DMS53 (cell line): ENCODE data around the gene HECTD2.
"Not testable (repeated sequence)": the region's sequence is repeated elsewhere in the genome, so short reads cannot be mapped to it uniquely, and the experiment has no call there.

Experiments
- DNase-seq: peaks from one replicate; lab custom pipeline; 2025; lab: John Stamatoyannopoulos, UW

Gene HECTD2

GRCh38 chr10:91412354-91413087 lies 2.4 kb downstream of the HECTD2 start:
- no peak for DNase-seq

- DNase-seq: no peak
These were observed 5.7 kb downstream of the HECTD2 start for GRCh38 chr10:91415816-91416215.

- peak; percentile 65 for DNase-seq
These were observed 6.3 kb downstream of the HECTD2 start for GRCh38 chr10:91416339-91416855.

- no peak for DNase-seq
These were observed 8.3 kb downstream of the HECTD2 start for GRCh38 chr10:91418416-91418815.

GRCh38 chr10:91420868-91421267 lies 10.7 kb downstream of the HECTD2 start:
- peak; percentile 3 for DNase-seq

GRCh38 chr10:91422915-91423314 lies 12.8 kb downstream of the HECTD2 start:
- no peak for DNase-seq

- no peak for DNase-seq
These were observed 13.9 kb downstream of the HECTD2 start for GRCh38 chr10:91424016-91424415.

GRCh38 chr10:91432175-91432574 lies 22.0 kb downstream of the HECTD2 start:
- no peak for DNase-seq

- DNase-seq: peak; percentile 68
These were observed 23.5 kb downstream of the HECTD2 start for GRCh38 chr10:91433620-91434019.

GRCh38 chr10:91434041-91434440 lies 23.9 kb downstream of the HECTD2 start:
- peak; percentile 42 for DNase-seq

GRCh38 chr10:91435241-91435640 lies 25.1 kb downstream of the HECTD2 start:
- no peak for DNase-seq

GRCh38 chr10:91438228-91438627 lies 28.1 kb downstream of the HECTD2 start:
- not testable (repeated sequence) for DNase-seq

GRCh38 chr10:91444211-91445182 lies 34.4 kb downstream of the HECTD2 start:
- DNase-seq: no peak

GRCh38 chr10:91452063-91452462 lies 41.9 kb downstream of the HECTD2 start:
- DNase-seq: no peak

GRCh38 chr10:91453535-91453934 lies 43.4 kb downstream of the HECTD2 start:
- DNase-seq: no peak

- DNase-seq: not testable (repeated sequence)
These were observed 45.0 kb downstream of the HECTD2 start for GRCh38 chr10:91455135-91455534.

- DNase-seq: no peak
These were observed 50.5 kb downstream of the HECTD2 start for GRCh38 chr10:91460681-91461080.

GRCh38 chr10:91462423-91462822 lies 52.3 kb downstream of the HECTD2 start:
- no peak for DNase-seq

- DNase-seq: no peak
These were observed 54.4 kb downstream of the HECTD2 start for GRCh38 chr10:91464500-91464899.

GRCh38 chr10:91465261-91465660 lies 55.1 kb downstream of the HECTD2 start:
- DNase-seq: no peak

- DNase-seq: no peak
These were observed 57.0 kb downstream of the HECTD2 start for GRCh38 chr10:91467114-91467513.

- no peak for DNase-seq
These were observed 61.5 kb downstream of the HECTD2 start for GRCh38 chr10:91471602-91472001.

- DNase-seq: no peak
These were observed 62.8 kb downstream of the HECTD2 start for GRCh38 chr10:91472911-91473310.
